Pancreas (tissue), 10 donors: Measurements from ENCODE around the gene LITAFD. TPM values are rescaled to one million over a fixed set of nuclear protein-coding genes. Genes with fewer than 3 reads are reported as not detected.

Source experiments
- ATAC-seq, 4 donors: fragments of 200-7000 bp; cut with Tn5 transposase; one replicate each; pipeline versions ENCODE4 v1.8.0 to v1.9.1; 2020; ENCODE audit warnings: mild to moderate bottlenecking in 4 of 4, moderate library complexity in 4 of 4
- DNase-seq, 6 donors: peaks; one replicate each; pipeline ENCODE4 v3.0.0-alpha.2; 2020
- FAIRE-seq: peaks from 2 replicates; lab custom pipeline; 2012; peaks lifted over from hg19 to GRCh38; lab: Jason Lieb, UNC
- H3K27ac ChIP-seq, 4 donors: fragments of 200-600 bp; sonication (generic); 1 replicate in 3 of 4; 2 replicates in 1 of 4; pipeline versions ENCODE4 v1.5.0 to v1.8.0; 2020
- H3K27me3 ChIP-seq, 4 donors: fragments of 200-600 bp; one replicate each; pipeline ENCODE4 v1.8.0; 2021
- H3K36me3 ChIP-seq, 3 donors: fragments of 200-600 bp; sonication (generic) in 1 of 3; one replicate each; pipeline versions ENCODE4 v1.5.0 to v1.8.0; 2020 to 2021
- H3K4me1 ChIP-seq, 3 donors: fragments of 200-600 bp; one replicate each; pipeline ENCODE4 v1.8.0; 2021
- H3K4me3 ChIP-seq, 4 donors: fragments of 200-600 bp; sonication (generic) in 2 of 4; one replicate each; pipeline versions ENCODE4 v1.5.0 to v1.8.0; 2020 to 2021
- H3K9me3 ChIP-seq, 4 donors: fragments of 200-600 bp; one replicate each; pipeline ENCODE4 v1.8.0; 2021
- WGBS, 2 donors: extraction: QIAGEN DNeasy Blood & Tissue Kit; methylation state at CpG; one replicate each; pipeline ENCODE4 v1.1.7; 2013; 5-methylcytosine and 5-hydroxymethylcytosine counted together
- intact Hi-C, 3 donors: fragments of 100-400 bp; cut with DNase I; formaldehyde crosslinking; loops; one replicate each; pipeline versions ENCODE4 v1.11.1 to v1.14.2; 2022
- polyA plus RNA-seq, 2 donors: library from polyadenylated mRNA; stranded (reverse); fragments of 200-250 nt; gene quantifications; one replicate each; pipeline ENCODE4 v1.2.3, GENCODE V29; 2013
- total RNA-seq, 6 donors: library from RNA; stranded (reverse); fragmentation: NEBNext Ultra II Directional in 4 of 6; extraction: Animal tissue kit (Norgen Biotek cat#: 25700) in 4 of 6; gene quantifications; one replicate each; pipeline versions ENCODE4 v1.2.1 to v1.2.4, GENCODE V29; 2021 to 2023
- TF ChIP-seq, protein P1 (sequence below), 4 donors: fragments of 200-600 bp; sonication (generic) in 3 of 4; IDR thresholded peaks; one replicate each; pipeline versions ENCODE4 v1.5.0 to v1.8.0; 2021; ENCODE audit warnings: antibody characterized with exemption in 4 of 4
- donor health status: healthy with polysubstance abuse.
- donor health status: DM: no; HTN: no; CAD: no; lungs with moderate emphysema.
- donor health status: DM: no; HTN: no; CAD: no.
- donor health status: control.
- donor health status: control.
- donor health status: Bipolar disorder and iron deficiency.
- donor health status: DM: yes; HTN: yes; CAD: no.
- donor health status: DM: no; HTN: no; CAD: no.
- donor health status: DM: no; HTN: no; CAD: no.
- donor health status: DM: yes; HTN: yes; CAD: no.

LITAFD gene
- total and polyA plus RNA-seq, 8 donors, result not detected

DNA sequence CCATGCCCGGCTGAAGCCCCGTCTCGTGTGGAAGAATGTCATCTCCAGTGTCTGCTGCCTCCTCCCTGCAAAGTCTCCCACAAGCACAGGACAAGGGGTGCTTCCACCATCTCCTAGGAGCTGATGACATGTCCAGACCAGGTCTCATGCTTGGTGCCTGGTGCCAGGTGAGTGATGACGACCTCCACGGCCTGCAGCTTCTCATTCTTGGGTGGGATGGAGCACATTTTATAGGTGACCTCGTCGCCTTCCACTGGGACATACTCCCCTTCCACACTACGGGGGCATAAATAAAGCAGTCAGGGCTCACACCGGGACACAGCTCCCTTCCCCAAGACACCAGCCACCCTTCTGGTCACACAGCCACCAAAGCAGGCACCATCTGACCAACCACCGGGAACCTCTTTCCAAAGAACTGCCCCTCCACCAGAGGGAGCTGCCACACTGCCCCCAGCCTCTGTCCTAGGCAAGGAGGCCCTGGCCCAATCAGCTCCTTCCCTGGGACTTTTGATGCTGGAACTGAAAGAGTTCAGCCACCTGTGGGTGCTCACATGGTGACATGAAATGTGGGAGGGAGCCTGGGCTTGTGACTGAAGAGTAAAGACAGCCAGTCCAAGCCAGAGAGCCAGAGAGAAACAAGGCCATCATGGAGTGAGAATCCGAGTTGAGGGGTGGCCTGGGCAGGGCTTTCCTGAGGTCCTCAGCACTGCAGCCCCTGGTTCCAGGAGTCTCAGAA lies 26.9 kb upstream of the LITAFD start:
- WGBS, 2 donors, result 94 to 96% methylated on average over 11 of the region's 11 CpGs
- TF ChIP-seq, protein P1, sequence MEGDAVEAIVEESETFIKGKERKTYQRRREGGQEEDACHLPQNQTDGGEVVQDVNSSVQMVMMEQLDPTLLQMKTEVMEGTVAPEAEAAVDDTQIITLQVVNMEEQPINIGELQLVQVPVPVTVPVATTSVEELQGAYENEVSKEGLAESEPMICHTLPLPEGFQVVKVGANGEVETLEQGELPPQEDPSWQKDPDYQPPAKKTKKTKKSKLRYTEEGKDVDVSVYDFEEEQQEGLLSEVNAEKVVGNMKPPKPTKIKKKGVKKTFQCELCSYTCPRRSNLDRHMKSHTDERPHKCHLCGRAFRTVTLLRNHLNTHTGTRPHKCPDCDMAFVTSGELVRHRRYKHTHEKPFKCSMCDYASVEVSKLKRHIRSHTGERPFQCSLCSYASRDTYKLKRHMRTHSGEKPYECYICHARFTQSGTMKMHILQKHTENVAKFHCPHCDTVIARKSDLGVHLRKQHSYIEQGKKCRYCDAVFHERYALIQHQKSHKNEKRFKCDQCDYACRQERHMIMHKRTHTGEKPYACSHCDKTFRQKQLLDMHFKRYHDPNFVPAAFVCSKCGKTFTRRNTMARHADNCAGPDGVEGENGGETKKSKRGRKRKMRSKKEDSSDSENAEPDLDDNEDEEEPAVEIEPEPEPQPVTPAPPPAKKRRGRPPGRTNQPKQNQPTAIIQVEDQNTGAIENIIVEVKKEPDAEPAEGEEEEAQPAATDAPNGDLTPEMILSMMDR (IDR thresholded peaks at IDR 0.05), result no peak
- H3K4me3 ChIP-seq, result no peak overlapping the region
- ATAC-seq (no peak), FAIRE-seq (no peak), DNase-seq (peak in 2 of 6 donors; percentile 38 to 39)
- H3K9me3 ChIP-seq, result no peaks in the 10 kb centered on the region
- H3K27ac ChIP-seq, result no peak overlapping the region
- no peaks in the 10 kb centered on the region for H3K27me3 ChIP-seq
- H3K36me3 ChIP-seq, result peaks cover 0 to 19% (median 2%) of the 10 kb centered on the region in 3 donors
- intact Hi-C loops, result no loop called here
- H3K4me1 ChIP-seq, result peaks cover 0 to 3% (median 0%) of the 10 kb centered on the region in 3 donors

DNA sequence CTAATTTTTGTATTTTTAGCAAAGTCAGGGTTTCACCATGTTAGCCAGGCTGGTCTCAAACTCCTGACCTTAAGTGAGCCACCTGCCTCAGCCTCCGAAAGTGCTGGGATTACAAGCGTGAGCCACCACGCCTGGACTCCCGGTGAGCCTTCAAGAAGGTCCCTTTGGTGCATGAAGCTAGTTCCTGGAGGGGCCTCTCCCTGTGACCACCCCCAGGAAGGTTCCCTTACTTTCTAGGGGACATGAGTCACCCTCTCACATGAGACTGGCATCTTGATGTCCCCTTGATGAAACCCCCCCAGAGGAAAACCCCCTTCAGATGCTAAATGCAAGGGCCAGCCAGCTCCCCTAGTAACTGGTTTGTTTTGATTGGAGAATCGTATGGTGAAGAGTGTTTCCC lies 26.2 kb upstream of the LITAFD start:
- Histone ChIP-seq H3K9me3 (no peaks in the 10 kb centered on the region), H3K27me3 (no peaks in the 10 kb centered on the region), H3K4me3 (no peak overlapping the region), H3K27ac (no peak overlapping the region), H3K36me3 (peaks cover 0 to 18% (median 0%) of the 10 kb centered on the region in 3 donors), H3K4me1 (peaks cover 0 to 8% (median 0%) of the 10 kb centered on the region in 3 donors)
- intact Hi-C loops, result no loop called here
- WGBS, 2 donors, result 72 to 73% methylated on average over 5 of the region's 5 CpGs
- FAIRE-seq (no peak), DNase-seq (peak in 2 of 6 donors; percentile 12 to 21), ATAC-seq (no peak)
- TF ChIP-seq, protein P1 (IDR thresholded peaks at IDR 0.05), result no peak

DNA sequence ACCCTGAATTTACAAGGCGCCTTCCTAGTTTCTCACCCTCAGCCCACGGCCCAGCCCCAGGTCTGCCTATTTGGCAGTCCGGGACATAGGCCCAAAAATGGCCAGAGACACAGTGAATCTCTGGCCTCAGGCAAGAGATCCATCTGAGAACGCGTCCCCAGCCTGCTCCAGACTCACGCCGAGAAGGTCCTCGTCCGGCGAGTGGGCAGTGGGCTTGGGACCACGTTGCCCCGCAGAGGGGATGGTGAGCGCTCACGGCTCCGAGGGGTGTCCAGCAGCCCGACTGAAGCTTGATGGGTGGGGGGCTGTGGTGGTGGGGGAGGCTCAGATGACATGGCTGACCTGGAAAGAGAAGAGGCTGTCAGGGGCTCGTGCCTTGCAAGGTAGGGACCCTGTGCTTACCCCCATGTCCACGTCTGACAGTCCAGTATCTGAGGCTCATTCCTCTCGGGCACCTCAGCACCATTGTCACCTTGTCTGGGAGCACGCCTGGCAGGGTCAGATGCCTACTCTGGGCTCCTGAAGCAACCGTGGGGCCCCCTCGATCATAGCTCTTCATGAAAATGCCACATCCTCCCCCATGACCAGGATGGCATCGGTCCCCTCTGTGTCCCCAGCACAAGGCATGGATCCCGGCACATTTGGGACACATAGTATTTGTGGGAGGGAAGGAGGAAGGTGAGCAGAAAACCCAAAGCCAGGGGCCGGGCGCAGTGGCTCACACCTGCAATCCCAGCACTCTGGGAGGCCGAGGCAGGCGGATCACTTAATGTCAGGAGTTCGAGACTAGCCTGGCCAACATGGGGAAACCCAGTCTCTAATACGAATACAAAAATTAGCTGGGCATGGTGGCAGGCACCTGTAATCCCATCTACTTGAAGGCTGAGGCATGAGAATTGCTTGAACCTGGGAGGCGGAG lies 22.9 kb upstream of the LITAFD start:
- H3K36me3 ChIP-seq, result peaks cover 0 to 18% (median 0%) of the 10 kb centered on the region in 3 donors
- H3K27me3 ChIP-seq, result no peaks in the 10 kb centered on the region
- 86 to 89% methylated on average over 31 of the region's 31 CpGs for WGBS, 2 donors
- DNase-seq, result peak in 2 of 6 donors; percentile 24 to 70
- TF ChIP-seq, protein P1 (IDR thresholded peaks at IDR 0.05), result no peak
- H3K9me3 ChIP-seq, result no peaks in the 10 kb centered on the region
- no peak overlapping the region for H3K4me3 ChIP-seq
- H3K4me1 ChIP-seq, result peaks cover 4 to 37% (median 12%) of the 10 kb centered on the region in 3 donors
- H3K27ac ChIP-seq, result peak overlapping the region in 2 of 4 donors; percentile 22 to 50
- intact Hi-C loops, result no loop called here
- no peak for FAIRE-seq
- no peak for ATAC-seq

DNA sequence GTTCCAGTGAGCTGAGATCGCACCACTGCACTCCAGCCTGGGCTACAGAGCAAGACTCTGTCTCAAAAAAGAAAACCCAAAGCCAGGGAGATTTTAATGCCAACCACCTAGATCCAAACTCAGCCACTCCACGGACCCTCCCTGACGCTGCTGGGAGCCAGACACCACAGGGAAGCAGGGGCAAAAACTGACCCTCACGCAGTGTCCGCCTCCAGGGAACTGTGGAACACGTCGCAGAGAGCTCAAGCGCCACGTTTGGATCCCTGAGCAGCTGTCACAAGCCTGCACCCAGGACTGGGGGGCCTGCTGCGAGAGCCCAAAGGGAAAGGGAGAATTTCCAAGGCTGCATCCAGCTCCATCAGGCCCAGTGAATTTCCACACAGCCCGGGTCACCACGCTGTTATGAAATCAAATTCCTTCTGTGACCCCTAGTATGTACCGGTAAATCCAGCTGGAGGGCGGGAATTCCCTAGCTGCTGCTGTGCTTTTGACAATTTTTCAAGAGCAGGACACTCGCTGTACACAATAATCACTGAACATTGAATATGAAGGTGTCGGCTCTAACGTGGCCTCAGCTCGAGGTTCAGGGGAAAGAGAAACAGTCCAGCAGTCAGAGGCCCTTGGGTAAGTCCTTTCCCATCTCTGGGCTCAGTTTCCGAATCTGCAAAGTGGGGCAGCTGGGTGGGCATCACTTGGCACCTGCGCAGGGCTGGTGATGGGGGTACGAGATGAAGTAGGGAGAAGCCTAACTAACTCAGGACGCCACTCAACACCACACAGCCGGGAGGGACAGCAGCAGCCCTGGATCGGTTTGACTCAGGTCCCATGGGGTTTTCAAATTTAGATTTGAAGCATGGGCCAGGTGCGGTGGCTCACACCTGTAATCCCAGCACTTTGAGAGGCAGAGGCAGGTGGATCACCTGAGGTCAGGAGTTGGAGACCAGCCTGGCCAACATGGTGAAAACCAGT lies 22.0 kb upstream of the LITAFD start:
- no peak for FAIRE-seq
- no peaks in the 10 kb centered on the region for H3K27me3 ChIP-seq
- no peak overlapping the region for H3K4me3 ChIP-seq
- H3K4me1 ChIP-seq, result peaks cover 11 to 46% (median 18%) of the 10 kb centered on the region in 3 donors
- no peaks in the 10 kb centered on the region for H3K9me3 ChIP-seq
- intact Hi-C loops, result no loop called here
- peak in 2 of 4 donors; percentile 2 for ATAC-seq
- peak in 3 of 6 donors; percentile 1 to 56 (median 48) for DNase-seq
- peak overlapping the region in 2 of 4 donors; percentile 33 to 50 for H3K27ac ChIP-seq
- WGBS, 2 donors, result 58 to 61% methylated on average over 25 of the region's 25 CpGs
- peaks cover 0 to 16% (median 0%) of the 10 kb centered on the region in 3 donors for H3K36me3 ChIP-seq
- TF ChIP-seq, protein P1 (IDR thresholded peaks at IDR 0.05), result no peak
